ENCODE measurements around the gene MIGA2.

- TF ChIP-seq CTCF (IDR thresholded peaks at IDR 0.05 in 8 of 11, conservative IDR thresholded peaks at IDR 0.05 in 3 of 11) = no peak
- TF ChIP-seq POLR2AphosphoS5 (IDR thresholded peaks at IDR 0.05) = no peak
- TF ChIP-seq POLR2A (IDR thresholded peaks at IDR 0.05) = no peak
Observed at GRCh38 chr9:129074106-129074505, 37.7 kb downstream of the MIGA2 start.

Measured in spleen (tissue), 7 donors.